ENCODE data around the gene COL4A2. TPM values are rescaled to one million over a fixed set of nuclear protein-coding genes. Genes with fewer than 3 reads are reported as not detected.
A peak's percentile ranks its signal among the peaks of the same experiment; 100 is the strongest.

COL4A2 gene
- total and polyA plus RNA-seq, 12 donors, result 70.9 to 1,589 (median 171) TPM

DNA sequence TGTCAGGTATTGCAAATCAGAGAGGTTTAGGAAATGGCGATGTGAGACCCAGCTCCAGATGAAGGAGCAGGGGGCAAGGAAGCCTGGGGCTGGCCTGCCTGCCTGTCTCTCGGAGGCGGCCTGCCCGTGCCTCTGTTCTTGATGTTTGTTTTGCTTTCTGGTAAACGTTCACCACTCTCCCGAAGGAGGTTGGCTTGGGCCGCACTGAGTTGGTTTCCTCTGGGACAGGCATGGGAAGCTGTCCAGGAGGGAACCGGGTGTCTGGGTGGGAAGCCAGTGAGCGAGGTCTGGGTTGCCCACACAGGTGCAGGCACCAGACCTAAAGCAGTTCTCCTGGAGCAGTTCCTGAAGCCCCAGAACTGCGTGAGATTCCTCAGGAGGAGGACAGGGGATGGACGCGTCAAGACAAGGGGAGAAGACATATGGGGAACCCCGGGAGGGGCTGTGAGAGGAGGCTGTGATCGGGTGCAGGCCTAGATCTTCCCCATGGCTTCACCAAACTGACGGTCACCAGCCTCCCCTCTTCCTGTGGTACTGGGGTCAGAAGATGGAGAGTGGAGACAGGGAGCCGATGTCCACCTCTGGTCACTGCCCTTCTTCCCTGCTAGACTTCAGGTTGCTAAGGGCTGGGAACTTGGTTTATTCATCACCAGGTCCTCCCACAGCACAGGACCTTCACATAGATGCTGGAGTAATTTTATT, 15.2 kb downstream of the COL4A2 start:
- WGBS, 4 donors, result 77 to 87% (median 86%) methylated on average over 15 to 16 of the region's 16 CpGs
- no peak overlapping the region for H3K4me3 ChIP-seq
- no peaks in the 10 kb centered on the region for H3K27me3 ChIP-seq
- TF ChIP-seq CTCF (IDR thresholded peaks at IDR 0.05), result no peak
- TF ChIP-seq POLR2A (IDR thresholded peaks at IDR 0.05), result no peak
- DNase-seq, result peak in 1 of 7 donors; percentile 14
- H3K4me1 ChIP-seq (replicated peaks in 1 of 2), result no peaks in the 10 kb centered on the region
- H3K36me3 ChIP-seq (replicated peaks in 1 of 2), result no peaks in the 10 kb centered on the region
- intact Hi-C loops (cut with DNase I), result no loop called here
- no peaks in the 10 kb centered on the region for H3K9me3 ChIP-seq (replicated peaks in 1 of 3)
- H3K27ac ChIP-seq, result no peak overlapping the region

- H3K27ac ChIP-seq, result no peak overlapping the region
- H3K4me1 ChIP-seq (replicated peaks in 1 of 2), result no peaks in the 10 kb centered on the region
- 77 to 86% (median 83%) methylated on average over 7 of the region's 7 CpGs for WGBS, 4 donors
- H3K36me3 ChIP-seq (replicated peaks in 1 of 2), result no peaks in the 10 kb centered on the region
- no peak for DNase-seq
- H3K9me3 ChIP-seq (replicated peaks in 1 of 3), result no peaks in the 10 kb centered on the region
- no peaks in the 10 kb centered on the region for H3K27me3 ChIP-seq
- H3K4me3 ChIP-seq, result no peak overlapping the region
- intact Hi-C loops (cut with DNase I), result no loop called here
- TF ChIP-seq POLR2A (IDR thresholded peaks at IDR 0.05), result no peak
- no peak for TF ChIP-seq CTCF (IDR thresholded peaks at IDR 0.05)
These were observed 15.7 kb downstream of the COL4A2 start for GRCh38 chr13:110322828-110323171.

DNA sequence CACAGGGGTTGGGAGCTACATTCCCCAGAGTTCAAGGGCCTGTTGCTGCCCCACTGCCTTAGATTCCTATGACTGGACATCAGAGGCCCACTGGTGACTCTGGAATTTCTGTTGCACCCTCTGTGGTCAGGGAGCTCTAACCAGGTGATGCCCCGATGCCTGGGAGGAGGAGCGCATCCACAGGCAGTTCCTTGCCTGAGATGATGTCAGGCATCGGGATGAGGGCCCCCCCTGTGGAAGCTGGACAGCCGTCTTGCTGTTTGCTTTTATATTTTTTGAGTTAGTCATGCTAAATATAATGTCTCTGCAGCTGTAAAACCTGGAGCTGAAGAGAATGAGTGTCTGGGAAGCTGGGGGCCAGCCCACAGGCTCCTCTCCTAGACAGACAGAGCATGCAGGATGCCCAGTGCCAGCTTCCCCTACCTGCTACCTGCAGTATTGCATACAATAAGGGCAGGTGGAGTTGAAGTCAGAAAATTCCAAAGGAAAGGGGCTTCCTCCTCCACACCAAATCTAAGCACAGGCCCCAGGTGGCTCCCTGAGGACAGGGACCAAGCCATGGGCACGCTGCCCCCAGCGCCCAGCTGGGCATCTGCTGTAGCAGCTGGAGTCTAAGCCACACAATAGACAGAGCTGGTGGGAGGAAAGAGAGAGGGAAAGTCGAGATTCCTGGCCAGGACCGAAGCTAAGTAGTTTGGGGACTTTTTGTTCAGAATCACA, 16.2 kb downstream of the COL4A2 start:
- no peak for TF ChIP-seq POLR2A (IDR thresholded peaks at IDR 0.05)
- TF ChIP-seq CTCF (IDR thresholded peaks at IDR 0.05), result no peak
- Histone ChIP-seq H3K27me3 (no peaks in the 10 kb centered on the region), H3K27ac (no peak overlapping the region), H3K9me3 (replicated peaks in 1 of 3) (no peaks in the 10 kb centered on the region), H3K4me1 (replicated peaks in 1 of 2) (no peaks in the 10 kb centered on the region), H3K36me3 (replicated peaks in 1 of 2) (no peaks in the 10 kb centered on the region), H3K4me3 (no peak overlapping the region)
- intact Hi-C loops (cut with DNase I), result no loop called here
- 74 to 87% (median 78%) methylated on average over 7 to 8 of the region's 8 CpGs for WGBS, 4 donors
- no peak for DNase-seq

GRCh38 chr13:110324026-110324749, 17.1 kb downstream of the COL4A2 start:
- Histone ChIP-seq H3K27me3 (no peaks in the 10 kb centered on the region), H3K9me3 (replicated peaks in 1 of 3) (no peaks in the 10 kb centered on the region), H3K27ac (no peak overlapping the region), H3K36me3 (replicated peaks in 1 of 2) (no peaks in the 10 kb centered on the region), H3K4me3 (no peak overlapping the region), H3K4me1 (replicated peaks in 1 of 2) (no peaks in the 10 kb centered on the region)
- intact Hi-C loops (cut with DNase I), result no loop called here
- no peak for DNase-seq
- 78 to 90% (median 81%) methylated on average over 3 to 10 of the region's 10 CpGs for WGBS, 4 donors
- TF ChIP-seq CTCF (IDR thresholded peaks at IDR 0.05) (no peak), POLR2A (IDR thresholded peaks at IDR 0.05) (no peak)
